ENCODE measurements around the gene CAPN1.

Gene CAPN1

GRCh38 chr11:65185869-65186341, 4.2 kb downstream of the CAPN1 start:
- H3K4me3 ChIP-seq (replicated peaks; ENCODE audit: low read depth, low read length): no peak overlapping the region
- TF ChIP-seq, protein P1, sequence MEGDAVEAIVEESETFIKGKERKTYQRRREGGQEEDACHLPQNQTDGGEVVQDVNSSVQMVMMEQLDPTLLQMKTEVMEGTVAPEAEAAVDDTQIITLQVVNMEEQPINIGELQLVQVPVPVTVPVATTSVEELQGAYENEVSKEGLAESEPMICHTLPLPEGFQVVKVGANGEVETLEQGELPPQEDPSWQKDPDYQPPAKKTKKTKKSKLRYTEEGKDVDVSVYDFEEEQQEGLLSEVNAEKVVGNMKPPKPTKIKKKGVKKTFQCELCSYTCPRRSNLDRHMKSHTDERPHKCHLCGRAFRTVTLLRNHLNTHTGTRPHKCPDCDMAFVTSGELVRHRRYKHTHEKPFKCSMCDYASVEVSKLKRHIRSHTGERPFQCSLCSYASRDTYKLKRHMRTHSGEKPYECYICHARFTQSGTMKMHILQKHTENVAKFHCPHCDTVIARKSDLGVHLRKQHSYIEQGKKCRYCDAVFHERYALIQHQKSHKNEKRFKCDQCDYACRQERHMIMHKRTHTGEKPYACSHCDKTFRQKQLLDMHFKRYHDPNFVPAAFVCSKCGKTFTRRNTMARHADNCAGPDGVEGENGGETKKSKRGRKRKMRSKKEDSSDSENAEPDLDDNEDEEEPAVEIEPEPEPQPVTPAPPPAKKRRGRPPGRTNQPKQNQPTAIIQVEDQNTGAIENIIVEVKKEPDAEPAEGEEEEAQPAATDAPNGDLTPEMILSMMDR (IDR thresholded peaks at IDR 0.05; ENCODE audit: low read length, missing control alignments): no peak
- no peak for DNase-seq (ENCODE audit: low read depth)

GRCh38 chr11:65186701-65187100, 5.0 kb downstream of the CAPN1 start:
- TF ChIP-seq, protein P1 (IDR thresholded peaks at IDR 0.05; ENCODE audit: low read length, missing control alignments): no peak
- no peak for DNase-seq (ENCODE audit: low read depth)
- H3K4me3 ChIP-seq (replicated peaks; ENCODE audit: low read depth, low read length): no peak overlapping the region

DNA sequence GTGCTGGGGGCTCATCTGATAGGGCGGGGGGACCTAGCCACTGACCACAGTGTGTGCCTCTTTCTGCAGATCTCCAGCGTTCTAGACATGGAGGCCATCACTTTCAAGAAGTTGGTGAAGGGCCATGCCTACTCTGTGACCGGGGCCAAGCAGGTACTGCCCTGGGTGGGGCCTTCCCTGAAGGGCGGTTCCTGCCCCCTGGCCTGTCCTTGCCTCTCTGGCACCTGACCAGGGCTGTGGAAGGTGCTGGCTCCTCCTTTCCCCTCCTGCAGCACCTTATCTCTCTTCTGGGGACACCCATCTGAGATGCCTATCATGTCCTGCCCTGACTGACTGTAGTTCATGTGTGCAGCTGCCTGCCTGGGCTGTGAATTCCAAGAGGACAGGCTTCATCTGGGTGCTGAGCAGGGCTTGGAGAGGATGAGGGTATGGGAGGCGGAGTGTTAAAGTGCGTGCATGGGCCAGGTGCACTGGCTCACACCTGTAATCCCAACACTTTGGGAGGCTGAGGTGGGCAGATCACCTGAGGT, 5.5 kb downstream of the CAPN1 start:
- no peak overlapping the region for H3K4me3 ChIP-seq (replicated peaks; ENCODE audit: low read depth, low read length)
- TF ChIP-seq, protein P1 (IDR thresholded peaks at IDR 0.05; ENCODE audit: low read length, missing control alignments): no peak

DNA sequence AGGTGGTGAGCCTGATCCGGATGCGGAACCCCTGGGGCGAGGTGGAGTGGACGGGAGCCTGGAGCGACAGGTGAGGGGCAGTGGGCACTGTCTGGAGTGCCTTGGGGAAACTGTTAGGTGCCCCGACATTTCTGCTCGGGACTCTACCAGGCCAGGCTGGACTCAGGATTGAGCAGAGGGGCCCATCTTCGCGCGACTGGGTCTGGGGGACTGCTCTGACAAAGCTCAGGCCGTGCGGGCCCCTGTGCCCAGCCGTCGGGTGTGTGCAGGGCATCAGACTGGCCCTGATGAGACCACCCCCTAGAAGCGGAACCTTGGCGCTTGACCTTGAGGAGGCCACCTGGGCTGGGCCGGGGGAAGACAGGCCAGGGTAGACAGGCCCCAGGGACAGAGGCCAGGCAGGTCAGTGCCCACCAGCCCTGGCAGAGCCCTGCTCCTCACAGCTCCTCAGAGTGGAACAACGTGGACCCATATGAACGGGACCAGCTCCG, 6.3 kb downstream of the CAPN1 start:
- no peak for DNase-seq (ENCODE audit: low read depth)
- TF ChIP-seq, protein P1 (IDR thresholded peaks at IDR 0.05; ENCODE audit: low read length, missing control alignments): no peak
- no peak overlapping the region for H3K4me3 ChIP-seq (replicated peaks; ENCODE audit: low read depth, low read length)

More for the DNA sequence above, 5.5 kb downstream of the CAPN1 start:
- no peak for DNase-seq (ENCODE audit: low read depth)

GRCh38 chr11:65188486-65188885, 6.8 kb downstream of the CAPN1 start:
- H3K4me3 ChIP-seq (replicated peaks; ENCODE audit: low read depth, low read length): no peak overlapping the region

DNA sequence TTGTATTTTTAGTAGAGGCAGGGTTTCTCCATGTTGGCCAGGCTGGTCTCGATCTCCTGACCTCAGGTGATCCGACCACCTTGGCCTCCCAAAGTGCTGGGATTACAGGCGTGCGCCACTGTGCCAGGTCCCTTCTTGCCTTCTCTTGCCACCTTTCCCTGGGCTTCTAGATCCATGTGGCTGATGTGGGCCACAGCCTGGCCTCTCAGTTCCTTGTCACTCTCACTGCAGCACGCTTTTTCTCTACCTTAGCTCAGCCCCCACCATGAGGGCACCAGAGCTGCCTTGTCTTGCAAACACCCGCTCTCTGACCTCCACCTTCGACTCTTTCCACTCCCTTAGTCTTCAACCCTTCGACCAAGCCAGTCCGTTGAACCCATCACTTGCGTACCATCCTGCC, 7.5 kb downstream of the CAPN1 start:
- no peak overlapping the region for H3K4me3 ChIP-seq (replicated peaks; ENCODE audit: low read depth, low read length)
- TF ChIP-seq, protein P1 (IDR thresholded peaks at IDR 0.05; ENCODE audit: low read length, missing control alignments): no peak
- DNase-seq (ENCODE audit: low read depth): no peak

More at GRCh38 chr11:65188486-65188885, 6.8 kb downstream of the CAPN1 start:
- no peak for DNase-seq (ENCODE audit: low read depth)
- TF ChIP-seq, protein P1 (IDR thresholded peaks at IDR 0.05; ENCODE audit: low read length, missing control alignments): no peak

- no peak for DNase-seq (ENCODE audit: low read depth)
- no peak overlapping the region for H3K4me3 ChIP-seq (replicated peaks; ENCODE audit: low read depth, low read length)
- TF ChIP-seq, protein P1 (IDR thresholded peaks at IDR 0.05; ENCODE audit: low read length, missing control alignments): no peak
These were observed 12.8 kb downstream of the CAPN1 start for GRCh38 chr11:65194564-65194963.
